MM.1S (cell line): ENCODE results near the gene ATF7IP2.
"Not testable (repeated sequence)": the region's sequence is repeated elsewhere in the genome, so short reads cannot be mapped to it uniquely, and the experiment has no call there.

ENCODE experiments used
- DNase-seq: peaks from one replicate; pipeline ENCODE4 v3.0.0-alpha.2; 2015
- H2AFZ ChIP-seq: fragments of 300-600 bp; sonication (generic); 2 replicates; pipeline ENCODE4 v1.6.0; 2016; ENCODE audit warnings: antibody characterized with exemption, low read length
- H3F3A ChIP-seq: fragments of 300-600 bp; sonication (generic); 2 replicates; pipeline ENCODE4 v1.6.1; 2016; ENCODE audit warnings: mild to moderate bottlenecking, antibody characterized with exemption, low read length, moderate library complexity, mixed read lengths; ENCODE audit not compliant: insufficient read depth
- H3K27ac ChIP-seq: fragments of 300-600 bp; sonication (generic); 2 replicates; pipeline ENCODE4 v1.5.1; 2016; ENCODE audit warnings: mild to moderate bottlenecking, low read length
- H3K27me3 ChIP-seq: fragments of 300-600 bp; sonication (generic); replicated peaks from 2 replicates; pipeline ENCODE4 v1.6.0; 2016; ENCODE audit warnings: low read length; ENCODE audit not compliant: insufficient read depth
- H3K36me3 ChIP-seq: fragments of 300-600 bp; sonication (generic); replicated peaks from 2 replicates; pipeline ENCODE4 v1.6.1; 2016; ENCODE audit warnings: mild to moderate bottlenecking, low read length, mixed read lengths; ENCODE audit not compliant: insufficient read depth
- H3K4me1 ChIP-seq: fragments of 300-600 bp; sonication (generic); 2 replicates; pipeline ENCODE4 v1.6.1; 2016; ENCODE audit warnings: low read length, mixed read lengths
- H3K4me2 ChIP-seq: fragments of 300-600 bp; sonication (generic); 2 replicates; pipeline ENCODE4 v1.6.0; 2016; ENCODE audit warnings: low read depth, low read length
- H3K4me3 ChIP-seq: fragments of 300-600 bp; sonication (generic); 2 replicates; pipeline ENCODE4 v1.5.1; 2016; ENCODE audit warnings: low read length, mixed read lengths
- H3K79me2 ChIP-seq: fragments of 300-600 bp; sonication (generic); 2 replicates; pipeline ENCODE4 v1.6.1; 2016; ENCODE audit warnings: mixed run types, low read length, mixed read lengths
- H3K9ac ChIP-seq: fragments of 300-600 bp; sonication (generic); 2 replicates; pipeline ENCODE4 v1.6.1; 2016; ENCODE audit warnings: low read length, mixed read lengths
- H3K9me2 ChIP-seq: fragments of 300-600 bp; sonication (generic); replicated peaks from 2 replicates; pipeline ENCODE4 v1.6.1; 2016; ENCODE audit warnings: mild to moderate bottlenecking, low read length, mixed read lengths; ENCODE audit not compliant: insufficient read depth
- H3K9me3 ChIP-seq: fragments of 300-600 bp; sonication (generic); replicated peaks from 2 replicates; pipeline ENCODE4 v1.6.1; 2016; ENCODE audit warnings: mild to moderate bottlenecking, low read length, mixed read lengths; ENCODE audit not compliant: insufficient read depth
- H4K20me1 ChIP-seq: fragments of 300-600 bp; sonication (generic); 2 replicates; pipeline ENCODE4 v1.6.1; 2016; ENCODE audit warnings: mild to moderate bottlenecking, low read length, moderate library complexity, mixed read lengths; ENCODE audit not compliant: insufficient read depth
- EZH2 ChIP-seq: fragments of 300-600 bp; sonication (generic); optimal IDR thresholded peaks from 2 replicates; pipeline ENCODE3; 2017; ENCODE audit warnings: low read depth, mild to moderate bottlenecking, antibody characterized with exemption, low read length, mixed read lengths
- EZH2phosphoT487 ChIP-seq: fragments of 300-600 bp; sonication (generic); IDR thresholded peaks from 2 replicates; pipeline ENCODE4 v1.6.1; 2018; ENCODE audit warnings: antibody characterized with exemption, low read length
- TF ChIP-seq, protein P1 (sequence below): fragments of 300-600 bp; sonication (generic); IDR thresholded peaks from 2 replicates; pipeline ENCODE4 v1.5.1; 2016; ENCODE audit warnings: antibody characterized with exemption, low read length, mixed read lengths

The ATF7IP2 gene

DNA sequence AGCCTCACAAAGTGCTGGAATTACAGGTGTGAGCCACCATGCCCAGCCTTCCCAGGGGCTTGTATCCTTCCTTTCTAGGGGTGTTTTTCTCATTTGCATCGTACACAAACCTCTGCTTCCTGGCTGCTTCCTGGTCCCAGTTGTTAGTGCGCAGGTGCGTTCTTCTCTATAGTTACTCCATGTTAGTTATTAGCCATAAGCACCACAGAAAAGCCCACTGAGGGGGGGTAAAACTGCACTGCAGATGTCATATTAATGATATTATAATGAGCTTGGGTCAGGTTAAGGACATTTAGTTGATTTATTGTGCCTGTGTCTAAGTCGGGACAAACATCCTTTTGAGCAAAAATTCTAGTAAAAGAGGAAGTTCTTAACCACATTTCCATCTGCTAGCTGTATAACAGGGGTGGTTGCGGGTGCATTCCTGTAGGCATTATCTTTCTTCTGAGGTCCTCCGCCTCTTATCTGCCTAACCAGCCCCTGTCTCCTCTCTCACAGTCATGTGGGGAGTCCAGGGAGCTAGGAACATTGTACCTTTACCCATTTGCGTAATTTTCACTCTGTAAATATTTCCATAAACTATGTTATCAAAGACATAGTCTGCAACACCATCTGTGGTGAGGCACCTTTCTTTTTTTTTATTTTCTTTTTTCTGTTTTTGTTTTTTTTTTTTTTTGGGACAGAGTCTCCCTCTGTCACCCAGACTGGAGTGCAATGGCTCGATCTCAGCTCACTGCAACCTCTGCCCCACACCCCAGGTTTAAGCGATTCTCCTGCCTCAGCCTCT lies 23.6 kb upstream of the ATF7IP2 start:
- H3F3A ChIP-seq: no peaks in the 10 kb centered on the region
- no peaks in the 10 kb centered on the region for H3K27me3 ChIP-seq
- H3K4me2 ChIP-seq: no peak overlapping the region
- DNase-seq: no peak
- no peaks in the 10 kb centered on the region for H3K4me1 ChIP-seq
- TF ChIP-seq EZH2phosphoT487 (no peak), EZH2 (no peak)
- TF ChIP-seq, protein P1, sequence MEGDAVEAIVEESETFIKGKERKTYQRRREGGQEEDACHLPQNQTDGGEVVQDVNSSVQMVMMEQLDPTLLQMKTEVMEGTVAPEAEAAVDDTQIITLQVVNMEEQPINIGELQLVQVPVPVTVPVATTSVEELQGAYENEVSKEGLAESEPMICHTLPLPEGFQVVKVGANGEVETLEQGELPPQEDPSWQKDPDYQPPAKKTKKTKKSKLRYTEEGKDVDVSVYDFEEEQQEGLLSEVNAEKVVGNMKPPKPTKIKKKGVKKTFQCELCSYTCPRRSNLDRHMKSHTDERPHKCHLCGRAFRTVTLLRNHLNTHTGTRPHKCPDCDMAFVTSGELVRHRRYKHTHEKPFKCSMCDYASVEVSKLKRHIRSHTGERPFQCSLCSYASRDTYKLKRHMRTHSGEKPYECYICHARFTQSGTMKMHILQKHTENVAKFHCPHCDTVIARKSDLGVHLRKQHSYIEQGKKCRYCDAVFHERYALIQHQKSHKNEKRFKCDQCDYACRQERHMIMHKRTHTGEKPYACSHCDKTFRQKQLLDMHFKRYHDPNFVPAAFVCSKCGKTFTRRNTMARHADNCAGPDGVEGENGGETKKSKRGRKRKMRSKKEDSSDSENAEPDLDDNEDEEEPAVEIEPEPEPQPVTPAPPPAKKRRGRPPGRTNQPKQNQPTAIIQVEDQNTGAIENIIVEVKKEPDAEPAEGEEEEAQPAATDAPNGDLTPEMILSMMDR: no peak
- H3K9ac ChIP-seq: no peak overlapping the region
- H3K9me2 ChIP-seq: no peaks in the 10 kb centered on the region
- H3K27ac ChIP-seq: no peak overlapping the region
- H3K79me2 ChIP-seq: no peaks in the 10 kb centered on the region
- H4K20me1 ChIP-seq: no peaks in the 10 kb centered on the region
- H3K4me3 ChIP-seq: no peak overlapping the region
- H3K36me3 ChIP-seq: no peaks in the 10 kb centered on the region
- no peaks in the 10 kb centered on the region for H3K9me3 ChIP-seq
- no peak overlapping the region for H2AFZ ChIP-seq

DNA sequence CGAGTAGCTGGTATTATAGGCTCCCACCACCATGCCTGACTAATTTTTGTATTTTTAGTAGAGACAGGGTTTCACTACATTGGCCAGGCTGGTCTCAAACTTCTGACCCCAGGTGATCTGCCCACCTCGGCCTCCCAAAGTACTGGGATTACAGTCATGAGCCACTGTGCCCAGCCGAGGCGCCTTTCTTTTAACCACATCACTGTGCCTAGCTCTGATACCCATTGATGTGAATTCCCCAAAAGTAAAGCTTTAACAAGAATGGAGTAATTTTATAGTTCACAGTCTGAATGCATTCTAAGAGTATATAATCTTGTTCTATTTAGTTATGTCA lies 23.0 kb upstream of the ATF7IP2 start:
- H3K9ac ChIP-seq, H3K4me3 ChIP-seq, H2AFZ ChIP-seq, H4K20me1 ChIP-seq, H3K27ac ChIP-seq, H3F3A ChIP-seq, H3K36me3 ChIP-seq, H3K79me2 ChIP-seq, H3K9me3 ChIP-seq, H3K27me3 ChIP-seq, H3K4me1 ChIP-seq, DNase-seq, H3K9me2 ChIP-seq, H3K4me2 ChIP-seq: not testable (repeated sequence)

DNA sequence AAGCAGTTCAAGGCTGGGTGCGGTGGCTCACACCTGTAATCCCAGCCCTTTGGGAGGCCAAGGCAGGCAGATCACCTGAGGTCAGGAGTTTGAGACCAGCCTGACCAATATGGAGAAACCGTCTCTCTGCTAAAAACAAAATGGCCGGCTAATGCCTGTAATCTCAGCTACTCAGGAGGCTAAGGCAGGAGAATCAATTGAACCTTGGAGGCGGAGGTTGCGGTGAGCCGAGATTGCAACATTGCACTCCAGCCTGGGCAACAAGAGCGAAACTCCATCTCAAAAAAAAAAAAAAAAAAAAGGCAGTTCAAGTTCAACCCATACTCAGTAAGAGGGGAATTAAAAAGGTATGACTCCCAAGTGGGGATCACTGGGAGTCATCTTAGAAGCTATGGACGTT lies 19.2 kb upstream of the ATF7IP2 start:
- H4K20me1 ChIP-seq, H3K4me1 ChIP-seq, H3K36me3 ChIP-seq, H3K9me3 ChIP-seq, H3K79me2 ChIP-seq, H3K27me3 ChIP-seq, H3F3A ChIP-seq, H3K4me2 ChIP-seq, H3K4me3 ChIP-seq, H3K9ac ChIP-seq, H2AFZ ChIP-seq, DNase-seq, H3K9me2 ChIP-seq, H3K27ac ChIP-seq: not testable (repeated sequence)

DNA sequence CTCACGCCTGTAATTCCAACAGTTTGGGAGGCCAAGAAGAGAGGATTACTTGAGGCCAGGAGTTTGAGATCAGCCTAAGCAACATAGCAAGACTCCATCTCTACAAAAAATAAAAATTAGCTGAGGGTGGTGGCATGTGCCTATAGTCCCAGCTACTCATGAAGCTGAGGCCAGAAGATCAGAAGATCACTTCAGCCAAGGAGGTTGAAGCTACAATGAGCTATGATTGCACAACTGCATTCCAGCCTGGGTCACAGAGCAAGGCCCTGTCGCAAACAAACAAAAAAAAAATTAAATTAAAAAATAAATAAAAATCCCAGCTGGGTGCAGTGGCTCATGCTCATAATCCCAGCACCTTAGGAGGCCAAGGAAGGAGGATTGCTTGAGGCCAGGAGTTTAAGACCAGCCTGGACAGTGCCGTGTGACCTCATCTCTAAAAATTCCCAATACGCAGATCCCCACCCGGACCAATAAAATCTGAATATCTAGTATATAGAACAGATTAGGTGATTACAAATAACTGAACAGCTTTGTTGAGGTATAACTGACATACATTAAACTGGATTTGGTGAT lies 18.2 kb upstream of the ATF7IP2 start:
- no peaks in the 10 kb centered on the region for H3K4me1 ChIP-seq
- H4K20me1 ChIP-seq: no peaks in the 10 kb centered on the region
- no peaks in the 10 kb centered on the region for H3K27me3 ChIP-seq
- H3F3A ChIP-seq: no peaks in the 10 kb centered on the region
- H3K36me3 ChIP-seq: no peaks in the 10 kb centered on the region
- H2AFZ ChIP-seq: no peak overlapping the region
- no peak overlapping the region for H3K9ac ChIP-seq
- TF ChIP-seq EZH2: no peak
- TF ChIP-seq, protein P1: no peak
- no peak for TF ChIP-seq EZH2phosphoT487
- H3K4me2 ChIP-seq: no peak overlapping the region
- H3K27ac ChIP-seq: no peak overlapping the region
- no peaks in the 10 kb centered on the region for H3K79me2 ChIP-seq
- H3K9me2 ChIP-seq: no peaks in the 10 kb centered on the region
- no peak for DNase-seq
- H3K9me3 ChIP-seq: no peaks in the 10 kb centered on the region
- no peak overlapping the region for H3K4me3 ChIP-seq
